GM10266 (cell line): ENCODE data around the gene WFDC10A.
"Not testable (repeated sequence)": the region's sequence is repeated elsewhere in the genome, so short reads cannot be mapped to it uniquely, and the experiment has no call there.

Experiments
- DNase-seq: peaks from one replicate; pipeline ENCODE4 v3.0.0; 2012; ENCODE audit errors: extremely low spot score
- TF ChIP-seq, protein P1 (sequence below): IDR thresholded peaks from 2 replicates; pipeline ENCODE4 v1.5.1; 2012; ENCODE audit warnings: mild to moderate bottlenecking, low read depth; ENCODE audit not compliant: control insufficient read depth, insufficient read depth; ENCODE audit errors: missing control alignments

The WFDC10A gene

DNA sequence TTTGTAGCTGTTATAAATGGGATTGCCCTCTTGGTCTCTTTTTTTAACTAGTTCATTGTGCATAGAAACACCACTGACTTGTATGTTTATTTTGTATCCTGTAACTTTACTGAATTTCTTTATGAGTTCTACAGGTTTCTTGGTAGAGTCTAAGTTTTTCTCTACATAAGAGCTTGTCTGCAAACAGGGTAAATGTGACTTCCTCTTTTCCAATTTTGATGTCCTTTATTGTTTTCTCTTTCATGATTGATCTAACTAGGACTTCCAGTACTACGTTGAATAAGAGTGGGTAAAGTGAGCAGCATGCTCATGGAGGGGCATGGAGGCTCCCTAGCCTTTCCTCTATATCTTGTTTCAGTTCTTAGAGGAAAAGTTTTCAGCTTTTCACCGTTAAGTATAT lies 3.0 kb upstream of the WFDC10A start:
- TF ChIP-seq, protein P1, sequence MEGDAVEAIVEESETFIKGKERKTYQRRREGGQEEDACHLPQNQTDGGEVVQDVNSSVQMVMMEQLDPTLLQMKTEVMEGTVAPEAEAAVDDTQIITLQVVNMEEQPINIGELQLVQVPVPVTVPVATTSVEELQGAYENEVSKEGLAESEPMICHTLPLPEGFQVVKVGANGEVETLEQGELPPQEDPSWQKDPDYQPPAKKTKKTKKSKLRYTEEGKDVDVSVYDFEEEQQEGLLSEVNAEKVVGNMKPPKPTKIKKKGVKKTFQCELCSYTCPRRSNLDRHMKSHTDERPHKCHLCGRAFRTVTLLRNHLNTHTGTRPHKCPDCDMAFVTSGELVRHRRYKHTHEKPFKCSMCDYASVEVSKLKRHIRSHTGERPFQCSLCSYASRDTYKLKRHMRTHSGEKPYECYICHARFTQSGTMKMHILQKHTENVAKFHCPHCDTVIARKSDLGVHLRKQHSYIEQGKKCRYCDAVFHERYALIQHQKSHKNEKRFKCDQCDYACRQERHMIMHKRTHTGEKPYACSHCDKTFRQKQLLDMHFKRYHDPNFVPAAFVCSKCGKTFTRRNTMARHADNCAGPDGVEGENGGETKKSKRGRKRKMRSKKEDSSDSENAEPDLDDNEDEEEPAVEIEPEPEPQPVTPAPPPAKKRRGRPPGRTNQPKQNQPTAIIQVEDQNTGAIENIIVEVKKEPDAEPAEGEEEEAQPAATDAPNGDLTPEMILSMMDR, result no peak
- DNase-seq, result no peak

DNA sequence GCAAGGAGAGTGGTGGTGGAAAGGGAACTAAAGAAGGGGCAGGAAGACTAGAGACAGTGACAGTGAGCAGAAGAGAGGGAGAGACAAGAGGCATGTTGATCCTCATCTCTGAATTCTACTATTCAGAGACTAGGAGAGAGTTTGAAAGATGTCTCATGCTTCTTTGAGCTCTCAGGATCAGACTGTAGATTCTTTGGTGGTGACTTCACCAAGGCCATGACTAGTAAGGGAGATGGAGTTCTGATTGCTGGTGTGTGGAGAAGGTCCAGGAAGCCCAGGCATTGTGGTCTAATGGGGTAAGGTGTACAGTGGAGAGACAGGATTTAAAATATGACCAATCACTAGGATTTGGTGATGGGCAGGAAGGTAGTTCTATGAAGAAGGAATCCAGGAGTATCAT lies 832 bp downstream of the WFDC10A start:
- no peak for DNase-seq
- TF ChIP-seq, protein P1, result no peak

- no peak for DNase-seq
- TF ChIP-seq, protein P1, result no peak
These were observed 1.6 kb downstream of the WFDC10A start, which contains the start of gene WFDC9 for GRCh38 chr20:45631184-45631583. Gene WFDC9 (minus strand): TSS chr20:45631284. CDS start chr20:45610181, 21,103 bp downstream.

DNA sequence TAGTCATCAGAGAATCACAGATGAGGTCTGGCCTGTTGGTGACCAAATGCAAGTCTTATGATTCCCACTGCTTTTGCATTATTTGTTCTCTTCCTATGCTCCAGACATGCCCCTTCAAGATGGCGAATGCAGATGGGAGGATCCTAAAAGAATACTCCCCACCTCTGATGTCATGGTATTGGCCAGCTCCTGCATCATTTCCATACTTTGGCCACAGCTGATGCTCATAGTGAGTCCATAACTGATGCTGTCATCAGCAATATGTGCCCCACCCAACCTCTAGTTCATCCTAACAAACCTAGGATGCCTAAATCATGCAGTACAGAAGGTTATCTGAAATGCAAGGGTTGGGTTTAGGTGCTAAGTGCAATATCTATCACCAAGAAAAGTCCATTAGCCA lies 7.0 kb downstream of the WFDC10A start:
- TF ChIP-seq, protein P1, result no peak
- DNase-seq, result no peak

DNA sequence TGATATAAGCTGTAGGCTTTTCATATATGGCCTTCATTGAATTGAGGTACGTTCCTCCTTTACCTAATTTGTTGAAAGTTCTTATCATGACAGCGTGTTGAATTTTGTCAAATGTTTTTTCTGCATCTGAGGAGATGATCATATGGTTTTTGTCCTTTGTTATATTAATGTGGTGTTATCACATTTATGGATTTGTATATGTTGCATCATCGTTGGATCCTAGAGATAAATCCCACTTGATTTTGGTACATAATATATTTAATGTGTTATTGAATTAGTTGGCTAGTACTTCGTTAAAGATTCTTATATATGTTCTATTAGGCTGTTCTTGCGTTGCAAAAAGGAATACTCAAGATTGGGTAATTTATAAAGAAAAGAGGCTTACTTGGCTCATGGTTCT lies 10.1 kb downstream of the WFDC10A start:
- TF ChIP-seq, protein P1, result no peak
- no peak for DNase-seq

DNA sequence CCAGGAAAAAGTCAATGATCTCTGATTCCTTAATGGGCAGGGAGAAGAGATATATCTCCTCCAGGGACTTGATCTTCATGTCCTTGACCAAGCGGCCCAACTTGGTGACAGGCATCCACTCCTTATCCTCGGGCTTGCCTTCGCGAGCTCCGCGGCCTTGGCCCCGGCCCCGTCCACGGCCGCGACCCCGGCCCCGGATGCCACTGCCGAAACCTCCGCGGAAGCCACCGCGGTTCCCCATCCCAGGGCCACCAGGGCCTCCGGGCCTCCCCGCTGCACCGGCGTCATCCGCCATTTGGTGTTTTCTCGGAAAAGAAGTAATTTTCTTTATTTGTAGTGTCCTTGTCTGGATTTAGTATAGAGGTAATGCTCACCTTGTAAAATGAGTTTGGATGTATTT lies 11.5 kb downstream of the WFDC10A start:
- DNase-seq, result not testable (repeated sequence)

- DNase-seq, result not testable (repeated sequence)
These were observed 16.3 kb downstream of the WFDC10A start for GRCh38 chr20:45645869-45646268.

DNA sequence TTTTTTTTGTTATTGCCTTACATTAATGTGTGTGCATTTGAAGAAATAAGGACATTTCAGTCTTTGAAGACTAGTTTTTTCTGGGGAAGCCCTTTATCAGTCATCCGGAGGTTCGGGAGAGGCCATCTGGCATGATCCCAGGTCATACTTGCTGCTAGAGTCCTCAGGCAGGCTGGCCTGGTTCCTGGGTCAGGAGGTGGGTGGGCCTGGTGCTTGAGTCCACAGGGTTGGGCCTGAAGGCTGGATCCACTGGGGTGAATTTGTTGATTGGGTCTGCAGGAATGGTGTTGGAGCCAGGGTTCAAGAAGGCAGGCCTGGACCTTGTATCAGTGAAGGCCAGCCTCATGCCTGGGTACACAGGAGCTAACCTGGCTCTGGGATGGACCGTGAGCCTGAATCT lies 17.3 kb downstream of the WFDC10A start:
- TF ChIP-seq, protein P1, result no peak
- no peak for DNase-seq

DNA sequence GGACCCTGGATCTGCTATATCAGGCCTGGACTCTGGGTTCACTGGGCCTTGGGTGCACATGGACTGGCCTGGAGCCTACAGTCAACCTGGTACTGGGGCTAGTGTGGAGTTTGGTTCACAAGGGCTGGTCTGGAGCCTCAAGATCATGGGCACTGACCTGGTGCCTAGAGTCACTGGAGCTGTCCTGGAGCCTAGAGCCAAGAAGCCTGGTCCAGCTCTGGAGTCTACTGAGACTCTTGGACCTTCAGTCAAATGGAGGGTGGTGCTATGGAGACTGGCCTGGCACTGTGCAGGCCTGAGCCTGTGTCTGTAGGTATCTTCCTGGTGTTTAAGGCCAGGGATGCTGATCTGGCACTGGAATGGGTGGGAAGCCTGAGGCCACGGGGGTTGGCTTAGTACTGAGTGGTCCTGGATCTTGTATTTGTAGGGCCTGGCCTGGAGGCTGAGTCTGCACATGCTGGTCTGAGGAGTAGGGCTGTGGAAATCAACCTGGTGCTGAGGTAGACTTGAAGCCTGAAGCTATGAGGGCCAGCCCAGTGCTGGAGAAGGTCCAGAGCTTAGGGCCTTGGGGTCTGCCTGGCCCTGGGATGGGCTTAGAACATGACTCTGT lies 18.0 kb downstream of the WFDC10A start:
- TF ChIP-seq, protein P1, result no peak
- DNase-seq, result no peak
